Stomach (tissue), 9 donors: Measurements from ENCODE around the gene HBG2. TPM values are rescaled to one million over a fixed set of nuclear protein-coding genes. Genes with fewer than 3 reads are reported as not detected.

ENCODE experiments used
- DNase-seq, 2 donors: peaks; one replicate each; pipeline versions ENCODE4 v3.0.0 to v3.0.0-alpha.2; 2013 to 2019
- H3K27ac ChIP-seq, 5 donors: fragments of 200-600 bp in 4 of 5; sonication (generic) in 4 of 5; one replicate each; pipeline ENCODE4 v1.5.1; 2013 to 2019; ENCODE audit warnings: mild to moderate bottlenecking in 1 of 5, moderate library complexity in 1 of 5
- H3K27me3 ChIP-seq, 3 donors: fragments of 200-600 bp; sonication (generic); one replicate each; pipeline ENCODE4 v1.5.1; 2017 to 2019; ENCODE audit warnings: mixed run types in 1 of 3
- H3K36me3 ChIP-seq, 4 donors: fragments of 200-600 bp; sonication (generic); 1 replicate in 3 of 4; 2 replicates in 1 of 4; pipeline ENCODE4 v1.5.1; 2016 to 2019
- H3K4me1 ChIP-seq, 4 donors: fragments of 200-600 bp; sonication (generic); one replicate each; pipeline ENCODE4 v1.5.1; 2016 to 2019
- H3K4me3 ChIP-seq, 4 donors: fragments of 200-600 bp; sonication (generic) in 3 of 4; one replicate each; pipeline ENCODE4 v1.5.1; 2016 to 2019; ENCODE audit warnings: mild to moderate bottlenecking in 1 of 4
- H3K9me3 ChIP-seq, 4 donors: fragments of 200-600 bp; sonication (generic); one replicate each; pipeline ENCODE4 v1.5.1; 2016 to 2019
- CTCF ChIP-seq, 7 experiments: fragments of 450-650 bp in 4 of 7; fragments of 200-600 bp in 3 of 7; sonication (generic) in 3 of 7; IDR thresholded peaks; one replicate each; pipeline ENCODE4 v1.5.1; 2016 to 2019; ENCODE audit warnings: antibody characterized with exemption in 7 of 7, control low read depth in 2 of 7, mild to moderate bottlenecking in 1 of 7
- EP300 ChIP-seq: sonication (generic); formaldehyde crosslinking; IDR thresholded peaks from one replicate; pipeline ENCODE4 v1.6.1; 2017; ENCODE audit warnings: antibody characterized with exemption
- POLR2A ChIP-seq, 4 donors: fragments of 450-650 bp; IDR thresholded peaks; one replicate each; pipeline ENCODE4 v1.6.1; 2016; ENCODE audit warnings: antibody characterized with exemption in 4 of 4, control low read depth in 2 of 4, mild to moderate bottlenecking in 1 of 4, moderate library complexity in 1 of 4
- POLR2AphosphoS5 ChIP-seq, 3 donors: sonication (generic); formaldehyde crosslinking; IDR thresholded peaks; one replicate each; pipeline ENCODE4 v1.6.1; 2016; ENCODE audit warnings: antibody characterized with exemption in 3 of 3
- WGBS, 5 donors: extraction: QIAGEN DNeasy Blood & Tissue Kit in 3 of 5; methylation state at CpG; one replicate each; pipeline versions ENCODE4 v1.1.5 to v1.1.7; 2013 to 2018; 5-methylcytosine and 5-hydroxymethylcytosine counted together
- intact Hi-C: fragments of 100-400 bp; cut with DNase I; formaldehyde crosslinking; loops from one replicate; pipeline ENCODE4 v1.15.1; 2023; ENCODE audit warnings: low total_unique reads
- polyA plus RNA-seq, 3 donors: library from polyadenylated mRNA; stranded (reverse); fragments of 200-250 nt; gene quantifications; one replicate each; pipeline ENCODE4 v1.2.3, GENCODE V29; 2013
- total RNA-seq, 5 donors: library from RNA; depleted of rRNA; stranded (reverse); fragments of >200 nt; gene quantifications; one replicate each; pipeline versions ENCODE4 v1.1.0 to v1.2.3, GENCODE V29; 2014 to 2016
- donor health status: healthy with polysubstance abuse.
- donor health status: Bipolar disorder and iron deficiency.
- donor health status: healthy.

The HBG2 gene
- total and polyA plus RNA-seq, 8 donors, result 0.75 to 1,854 TPM; not detected in 6

GRCh38 chr11:5239046-5239445 is 15.5 kb downstream of the HBG2 start:
- Histone ChIP-seq H3K27me3 (no peaks in the 10 kb centered on the region), H3K27ac (no peak overlapping the region), H3K4me1 (no peaks in the 10 kb centered on the region), H3K4me3 (no peak overlapping the region), H3K36me3 (no peaks in the 10 kb centered on the region), H3K9me3 (no peaks in the 10 kb centered on the region)
- intact Hi-C loops, result no loop called here
- TF ChIP-seq CTCF (IDR thresholded peaks at IDR 0.05) (no peak), EP300 (no peak), POLR2A (IDR thresholded peaks at IDR 0.05) (no peak)
- DNase-seq, result no peak

- H3K4me1 ChIP-seq, result no peaks in the 10 kb centered on the region
- H3K4me3 ChIP-seq, result no peak overlapping the region
- no peaks in the 10 kb centered on the region for H3K27me3 ChIP-seq
- 29 to 46% (median 37%) methylated on average over 2 of the region's 2 CpGs for WGBS, 5 donors
- H3K9me3 ChIP-seq, result no peaks in the 10 kb centered on the region
- DNase-seq, result no peak
- no peak overlapping the region for H3K27ac ChIP-seq
- no peaks in the 10 kb centered on the region for H3K36me3 ChIP-seq
- no peak for TF ChIP-seq POLR2A (IDR thresholded peaks at IDR 0.05)
- no peak for TF ChIP-seq CTCF (IDR thresholded peaks at IDR 0.05)
- no peak for TF ChIP-seq POLR2AphosphoS5 (IDR thresholded peaks at IDR 0.05)
- TF ChIP-seq EP300, result no peak
- intact Hi-C loops, result no loop called here
These were observed 16.1 kb downstream of the HBG2 start for GRCh38 chr11:5238486-5238885.

- Histone ChIP-seq H3K4me3 (no peak overlapping the region), H3K9me3 (no peaks in the 10 kb centered on the region), H3K36me3 (no peaks in the 10 kb centered on the region), H3K27me3 (no peaks in the 10 kb centered on the region), H3K27ac (no peak overlapping the region), H3K4me1 (no peaks in the 10 kb centered on the region)
- intact Hi-C loops, result no loop called here
- TF ChIP-seq POLR2A (IDR thresholded peaks at IDR 0.05) (no peak), EP300 (no peak), POLR2AphosphoS5 (IDR thresholded peaks at IDR 0.05) (no peak), CTCF (IDR thresholded peaks at IDR 0.05) (no peak)
- no peak for DNase-seq
- WGBS, 5 donors, result 42 to 95% (median 77%) methylated on average over 2 of the region's 2 CpGs
These were observed 17.2 kb downstream of the HBG2 start for GRCh38 chr11:5237420-5237819.

GRCh38 chr11:5235364-5236095 is 19.1 kb downstream of the HBG2 start:
- intact Hi-C loops, result no loop called here
- Histone ChIP-seq H3K27me3 (no peaks in the 10 kb centered on the region), H3K9me3 (no peaks in the 10 kb centered on the region), H3K4me1 (no peaks in the 10 kb centered on the region), H3K27ac (no peak overlapping the region), H3K36me3 (no peaks in the 10 kb centered on the region), H3K4me3 (no peak overlapping the region)
- 82 to 89% (median 88%) methylated on average over 5 of the region's 5 CpGs for WGBS, 5 donors
- TF ChIP-seq POLR2A (IDR thresholded peaks at IDR 0.05), result no peak
- no peak for TF ChIP-seq POLR2AphosphoS5 (IDR thresholded peaks at IDR 0.05)
- TF ChIP-seq EP300, result no peak
- no peak for TF ChIP-seq CTCF (IDR thresholded peaks at IDR 0.05)
- DNase-seq, result no peak
